IPS-15b (cell line): ENCODE data around the gene MEOX2.
A peak's percentile ranks its signal among the peaks of the same experiment; 100 is the strongest.

Experiments used
- H3K27me3 ChIP-seq: one replicate; pipeline ENCODE4 v1.6.1; 2013; ENCODE audit warnings: low read length; ENCODE audit not compliant: control insufficient read depth, insufficient read depth
- H3K36me3 ChIP-seq: one replicate; pipeline ENCODE4 v1.6.1; 2013; ENCODE audit warnings: low read length; ENCODE audit not compliant: control insufficient read depth, insufficient read depth
- H3K4me1 ChIP-seq: one replicate; pipeline ENCODE4 v1.6.1; 2013; ENCODE audit warnings: mild to moderate bottlenecking, low read length; ENCODE audit not compliant: control insufficient read depth, insufficient read depth
- H3K4me3 ChIP-seq: one replicate; pipeline ENCODE4 v1.5.1; 2013; ENCODE audit warnings: low read depth, low read length
- H3K9ac ChIP-seq: one replicate; pipeline ENCODE4 v1.6.1; 2013; ENCODE audit warnings: low read depth, mild to moderate bottlenecking, low read length
- H3K9me3 ChIP-seq: one replicate; pipeline ENCODE4 v1.6.1; 2013; ENCODE audit warnings: mild to moderate bottlenecking, low read length; ENCODE audit not compliant: control insufficient read depth, insufficient read depth

MEOX2 gene

DNA sequence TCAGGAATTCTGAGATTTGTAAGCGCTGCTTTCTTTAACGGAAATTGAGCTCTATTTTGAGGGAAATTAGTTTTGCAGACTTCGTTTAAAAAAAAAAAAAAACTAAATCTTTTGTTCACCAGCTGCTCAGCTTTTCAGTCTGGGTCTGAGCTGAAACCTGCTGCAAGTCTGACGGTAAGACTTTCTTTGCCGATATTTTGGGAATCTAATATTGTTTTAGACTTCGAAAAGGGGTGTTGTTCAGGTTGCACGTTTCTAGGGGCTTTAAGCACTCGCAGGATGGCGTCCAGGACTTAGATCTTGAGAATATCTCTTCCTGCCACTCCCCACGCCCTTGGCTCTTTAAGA is 1.8 kb upstream of the MEOX2 start:
- H3K9ac ChIP-seq = no peak overlapping the region
- peak overlapping the region; percentile 79 for H3K4me3 ChIP-seq
- peaks cover 13% of the 10 kb centered on the region for H3K4me1 ChIP-seq
- peaks cover 65% of the 10 kb centered on the region for H3K27me3 ChIP-seq
- no peaks in the 10 kb centered on the region for H3K36me3 ChIP-seq
- H3K9me3 ChIP-seq = no peaks in the 10 kb centered on the region

GRCh38 chr7:15687546-15688278 is 1.2 kb upstream of the MEOX2 start:
- H3K27me3 ChIP-seq = peaks cover 69% of the 10 kb centered on the region
- H3K36me3 ChIP-seq = no peaks in the 10 kb centered on the region
- H3K9ac ChIP-seq = no peak overlapping the region
- H3K4me3 ChIP-seq = peak overlapping the region; percentile 79
- peaks cover 13% of the 10 kb centered on the region for H3K4me1 ChIP-seq
- no peaks in the 10 kb centered on the region for H3K9me3 ChIP-seq

DNA sequence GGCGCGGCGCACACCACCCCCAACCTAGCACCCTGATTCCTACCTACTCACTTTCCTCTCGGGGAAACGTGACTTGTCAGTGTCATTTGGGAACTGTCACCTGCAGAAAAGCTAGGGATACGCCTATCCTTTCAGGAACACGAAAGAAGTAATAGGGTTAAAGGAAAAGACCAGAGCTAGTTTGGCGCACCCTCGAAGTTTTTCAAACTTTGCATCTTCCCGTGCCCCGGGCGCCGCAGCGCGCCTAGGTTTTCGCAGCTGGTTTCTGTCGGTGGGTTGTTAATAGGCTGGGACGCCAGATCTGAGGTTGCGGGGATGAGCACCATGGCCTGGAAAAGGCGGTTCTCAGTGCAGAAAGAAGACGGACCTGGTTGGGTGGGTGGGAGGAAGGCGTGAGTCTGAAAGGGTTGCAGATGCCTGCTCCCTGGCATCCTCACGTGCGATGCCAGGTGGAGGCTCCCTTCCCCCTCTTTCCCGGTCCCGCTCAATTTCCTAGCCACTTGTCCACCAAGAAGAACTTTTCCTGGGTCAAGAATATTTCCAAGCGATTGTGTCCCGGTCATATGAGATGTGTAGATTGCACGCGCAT is 568 bp upstream of the MEOX2 start:
- Histone ChIP-seq H3K27me3 (peaks cover 69% of the 10 kb centered on the region), H3K9ac (peak overlapping the region; percentile 5), H3K4me1 (peaks cover 13% of the 10 kb centered on the region), H3K9me3 (no peaks in the 10 kb centered on the region), H3K36me3 (no peaks in the 10 kb centered on the region), H3K4me3 (peak overlapping the region; percentile 79)

DNA sequence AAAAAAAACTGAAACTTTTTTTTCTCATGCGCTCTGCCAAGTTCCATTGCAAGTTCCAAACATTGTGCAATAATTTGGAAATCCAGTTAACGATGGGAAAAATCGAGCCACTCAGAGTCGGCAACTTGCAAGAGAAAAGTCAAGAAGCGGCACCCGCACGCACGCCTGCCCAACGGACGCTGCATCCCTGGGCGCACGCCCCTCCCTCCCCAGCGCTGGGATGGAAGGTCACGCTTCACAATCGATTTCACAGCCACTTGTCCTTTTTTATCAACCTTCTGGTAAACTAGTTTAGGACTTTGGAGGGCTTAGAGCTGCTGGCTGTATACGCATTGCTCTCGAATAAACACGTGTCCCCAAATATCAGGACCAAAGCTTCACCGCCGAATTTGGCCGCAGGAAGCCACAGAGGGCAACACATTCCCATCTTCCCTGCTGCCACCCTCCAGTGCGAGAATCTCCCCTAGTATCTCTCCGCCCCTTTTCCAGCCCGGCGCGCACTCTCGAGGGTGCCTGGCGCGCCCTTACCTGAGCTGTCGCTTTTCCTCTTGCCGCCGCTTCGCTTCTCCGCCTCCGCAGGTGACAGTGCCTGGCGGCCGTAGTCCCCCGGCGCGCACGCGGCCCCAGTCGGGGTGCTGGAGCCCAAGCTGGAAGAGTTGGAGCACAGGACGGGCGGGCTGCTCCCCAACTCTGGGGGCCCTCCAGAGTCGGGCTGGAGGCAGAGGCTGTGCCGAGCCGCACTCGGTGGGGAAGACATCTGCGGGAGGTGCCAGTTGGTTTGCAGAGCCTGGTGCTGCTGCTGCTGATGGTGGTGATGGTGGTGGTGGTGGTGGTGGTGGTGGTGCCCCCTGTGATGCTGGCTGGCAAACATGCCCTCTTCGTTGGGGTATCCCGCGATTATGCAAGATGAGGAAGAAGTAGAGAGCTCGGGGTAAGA is 857 bp downstream of the MEOX2 start:
- Histone ChIP-seq H3K9me3 (no peaks in the 10 kb centered on the region), H3K4me3 (peak overlapping the region; percentile 79), H3K36me3 (no peaks in the 10 kb centered on the region), H3K4me1 (peaks cover 13% of the 10 kb centered on the region), H3K27me3 (peaks cover 69% of the 10 kb centered on the region), H3K9ac (no peak overlapping the region)

- Histone ChIP-seq H3K4me1 (peaks cover 13% of the 10 kb centered on the region), H3K36me3 (no peaks in the 10 kb centered on the region), H3K4me3 (peak overlapping the region; percentile 79), H3K9me3 (no peaks in the 10 kb centered on the region), H3K9ac (no peak overlapping the region), H3K27me3 (peaks cover 68% of the 10 kb centered on the region)
Measured at GRCh38 chr7:15684871-15685270, 1.6 kb downstream of the MEOX2 start.

- Histone ChIP-seq H3K27me3 (peaks cover 64% of the 10 kb centered on the region), H3K9ac (no peak overlapping the region), H3K9me3 (no peaks in the 10 kb centered on the region), H3K36me3 (no peaks in the 10 kb centered on the region), H3K4me3 (no peak overlapping the region), H3K4me1 (peaks cover 13% of the 10 kb centered on the region)
Measured at GRCh38 chr7:15684111-15684800, 2.2 kb downstream of the MEOX2 start.

DNA sequence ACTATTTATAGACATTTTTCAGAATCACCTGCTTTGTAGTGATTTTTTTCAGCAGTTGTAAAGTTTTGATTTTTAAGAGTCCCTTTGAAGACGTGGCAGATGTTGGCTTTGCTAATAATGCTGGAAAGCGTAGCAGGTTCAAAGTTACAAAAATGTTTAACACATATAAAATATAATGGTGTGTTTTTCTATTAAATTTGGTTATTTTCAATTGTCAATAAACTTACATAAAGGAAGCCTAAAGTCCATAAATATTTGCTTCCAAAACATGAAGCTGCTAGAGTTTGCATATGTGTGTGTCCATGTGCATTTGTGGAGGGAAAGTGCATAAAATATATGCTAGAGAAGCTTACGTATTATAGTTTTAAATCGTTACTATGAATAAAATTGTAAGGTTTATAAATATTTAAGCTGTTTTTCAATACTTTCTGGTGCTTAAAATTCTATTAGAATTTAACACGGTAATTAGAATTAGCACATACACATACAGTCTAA is 3.7 kb downstream of the MEOX2 start:
- Histone ChIP-seq H3K9ac (no peak overlapping the region), H3K27me3 (peaks cover 50% of the 10 kb centered on the region), H3K4me1 (peaks cover 3% of the 10 kb centered on the region), H3K36me3 (no peaks in the 10 kb centered on the region), H3K4me3 (no peak overlapping the region), H3K9me3 (no peaks in the 10 kb centered on the region)

DNA sequence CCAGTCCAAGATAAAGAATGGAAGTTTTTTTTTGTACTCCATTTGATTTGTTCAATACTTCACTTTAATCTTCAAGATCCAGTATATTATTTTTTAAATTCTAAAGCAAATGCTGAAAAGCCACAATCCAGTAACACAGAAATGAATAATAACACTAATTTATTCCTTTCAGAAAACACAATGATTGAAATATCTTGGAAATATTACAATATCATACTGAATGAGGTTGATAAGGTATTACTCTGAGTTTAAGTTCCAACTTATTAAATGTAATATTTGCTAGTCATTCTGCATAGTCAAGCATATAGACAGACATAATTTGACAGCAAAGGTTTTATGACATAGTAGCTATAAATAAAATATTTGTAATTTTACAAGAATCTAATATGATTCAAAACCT is 4.4 kb downstream of the MEOX2 start:
- peaks cover 3% of the 10 kb centered on the region for H3K4me1 ChIP-seq
- H3K9me3 ChIP-seq = no peaks in the 10 kb centered on the region
- H3K36me3 ChIP-seq = no peaks in the 10 kb centered on the region
- H3K4me3 ChIP-seq = no peak overlapping the region
- H3K9ac ChIP-seq = no peak overlapping the region
- peaks cover 43% of the 10 kb centered on the region for H3K27me3 ChIP-seq

DNA sequence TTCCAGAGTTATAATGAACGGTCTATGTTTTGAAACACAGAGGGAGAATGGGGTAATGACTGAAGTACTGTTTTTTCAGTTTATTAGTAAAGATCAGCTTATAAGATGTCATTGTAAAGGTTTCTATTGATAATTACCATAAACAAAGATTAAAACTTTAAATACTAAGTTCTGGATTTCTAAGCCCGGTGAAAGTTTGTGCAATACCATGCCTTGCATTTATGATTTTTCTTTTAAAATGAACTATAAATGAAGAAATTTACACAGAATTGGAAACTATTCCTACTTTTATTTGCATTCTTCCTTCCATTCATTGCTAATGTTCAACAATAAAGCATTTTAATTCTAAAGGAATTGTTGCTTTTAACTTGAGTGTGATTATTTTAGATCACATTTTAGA is 4.9 kb downstream of the MEOX2 start:
- Histone ChIP-seq H3K4me1 (peaks cover 3% of the 10 kb centered on the region), H3K9ac (no peak overlapping the region), H3K27me3 (peaks cover 38% of the 10 kb centered on the region), H3K4me3 (no peak overlapping the region), H3K36me3 (no peaks in the 10 kb centered on the region), H3K9me3 (no peaks in the 10 kb centered on the region)

GRCh38 chr7:15681186-15681585 is 5.3 kb downstream of the MEOX2 start:
- H3K9ac ChIP-seq = no peak overlapping the region
- H3K27me3 ChIP-seq = peaks cover 34% of the 10 kb centered on the region
- H3K9me3 ChIP-seq = no peaks in the 10 kb centered on the region
- no peak overlapping the region for H3K4me3 ChIP-seq
- peaks cover 3% of the 10 kb centered on the region for H3K4me1 ChIP-seq
- no peaks in the 10 kb centered on the region for H3K36me3 ChIP-seq

GRCh38 chr7:15680446-15680845 is 6.0 kb downstream of the MEOX2 start:
- H3K4me3 ChIP-seq = no peak overlapping the region
- H3K9ac ChIP-seq = no peak overlapping the region
- peaks cover 3% of the 10 kb centered on the region for H3K4me1 ChIP-seq
- no peaks in the 10 kb centered on the region for H3K36me3 ChIP-seq
- H3K27me3 ChIP-seq = peaks cover 26% of the 10 kb centered on the region
- H3K9me3 ChIP-seq = no peaks in the 10 kb centered on the region
